Smooth muscle cell (in vitro differentiated cells): ENCODE measurements around the gene BLTP2. TPM values are rescaled to one million over a fixed set of nuclear protein-coding genes. Genes with fewer than 3 reads are reported as not detected.

Experiments used
- DNase-seq: peaks from one replicate; lab custom pipeline; 2025; ENCODE audit not compliant: unreplicated experiment; lab: John Stamatoyannopoulos, UW
- H2AFZ ChIP-seq: fragments of 200-600 bp; sonication (generic); 2 replicates; pipeline ENCODE4 v1.6.0; 2016; ENCODE audit warnings: antibody characterized with exemption, low read depth, mild to moderate bottlenecking
- H3F3A ChIP-seq: fragments of 200-600 bp; sonication (generic); 2 replicates; pipeline ENCODE4 v1.6.0; 2017; ENCODE audit warnings: antibody characterized with exemption, low read depth
- H3K27ac ChIP-seq: fragments of 200-600 bp; sonication (generic); 2 replicates; pipeline ENCODE4 v1.5.1; 2016; ENCODE audit warnings: low read depth, mild to moderate bottlenecking
- H3K27me3 ChIP-seq: fragments of 200-600 bp; sonication (generic); 2 replicates; pipeline ENCODE4 v1.6.1; 2016; ENCODE audit warnings: low read depth, mild to moderate bottlenecking
- H3K36me3 ChIP-seq: fragments of 200-600 bp; sonication (generic); 2 replicates; pipeline ENCODE4 v1.5.1; 2016; ENCODE audit warnings: low read depth
- H3K4me1 ChIP-seq: fragments of 200-600 bp; sonication (generic); 2 replicates; pipeline ENCODE4 v1.5.1; 2016; ENCODE audit warnings: low read depth
- H3K4me2 ChIP-seq: fragments of 200-600 bp; sonication (generic); 2 replicates; pipeline ENCODE4 v1.6.0; 2016; ENCODE audit warnings: mild to moderate bottlenecking
- H3K4me3 ChIP-seq: fragments of 200-600 bp; sonication (generic); 2 replicates; pipeline ENCODE4 v1.5.1; 2016; ENCODE audit warnings: mild to moderate bottlenecking
- H3K79me2 ChIP-seq: fragments of 200-600 bp; sonication (generic); 2 replicates; pipeline ENCODE4 v1.6.0; 2016; ENCODE audit warnings: low read depth, mild to moderate bottlenecking
- H3K9ac ChIP-seq: fragments of 200-600 bp; sonication (generic); 2 replicates; pipeline ENCODE4 v1.6.0; 2016; ENCODE audit warnings: low read depth
- H3K9me3 ChIP-seq: fragments of 200-600 bp; sonication (generic); replicated peaks from 2 replicates; pipeline ENCODE4 v1.5.1; 2016; ENCODE audit warnings: low read depth
- H4K20me1 ChIP-seq: fragments of 200-600 bp; sonication (generic); 2 replicates; pipeline ENCODE4 v1.6.0; 2016; ENCODE audit warnings: low read depth
- WGBS: methylation state at CpG from one replicate; pipeline ENCODE4 v1.1.7; 2016; ENCODE audit warnings: low lambda C conversion rate; 5-methylcytosine and 5-hydroxymethylcytosine counted together
- polyA plus RNA-seq: library from polyadenylated mRNA; unstranded; fragments of >200 nt; fragmentation: Nextera tagmentation; extraction: Ambion mirVana; gene quantifications from 2 replicates; pipeline ENCODE4 v1.2.1, GENCODE V29; 2016
- total RNA-seq: library from RNA; depleted of rRNA; stranded (reverse); fragments of >200 nt; gene quantifications from 2 replicates; pipeline ENCODE4 v1.2.3, GENCODE V29; 2014
- TF ChIP-seq, protein P1 (sequence below): fragments of 200-600 bp; sonication (generic); IDR thresholded peaks from 2 replicates; pipeline ENCODE4 v1.5.1; 2017; ENCODE audit warnings: borderline replicate concordance, mild to moderate bottlenecking, antibody characterized with exemption; ENCODE audit not compliant: insufficient read depth, poor library complexity, severe bottlenecking

Gene BLTP2
- total and polyA plus RNA-seq, 2 experiments from 2014 or later, result 37.1 to 63.5 TPM

DNA sequence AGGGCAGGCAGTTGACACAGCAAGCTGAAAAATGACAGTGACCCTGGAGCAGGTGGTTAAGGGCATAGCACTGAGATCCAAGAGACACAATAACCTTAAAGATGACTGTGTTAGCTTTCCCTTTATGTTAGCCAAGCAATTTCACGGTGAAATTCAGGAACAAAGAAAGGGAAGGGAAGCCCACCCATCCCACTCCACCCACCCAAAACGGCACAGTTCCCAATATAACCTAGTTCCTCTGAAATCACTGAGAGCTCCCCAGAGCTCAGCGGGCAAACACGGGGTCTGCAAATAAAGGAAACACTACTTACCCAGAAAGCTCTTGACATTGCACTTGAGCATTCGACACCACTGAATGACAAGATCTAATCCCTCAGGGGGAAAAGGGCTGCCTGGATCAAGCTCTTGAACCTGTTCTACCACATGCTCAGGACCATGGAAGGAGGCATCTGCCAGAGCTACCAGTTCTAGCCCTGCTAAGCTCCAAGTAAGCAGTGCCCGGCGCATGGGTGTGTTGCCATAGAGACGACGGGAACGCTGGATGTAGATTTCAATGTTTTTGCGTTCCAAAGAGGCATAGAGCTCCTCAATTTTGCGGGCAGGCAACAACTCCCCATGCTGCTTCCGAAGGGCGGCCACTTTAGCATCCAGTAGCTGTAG, 10.6 kb downstream of the BLTP2 start:
- H2AFZ ChIP-seq, result no peak overlapping the region
- 91% methylated on average over 14 of the region's 14 CpGs for WGBS
- TF ChIP-seq, protein P1, sequence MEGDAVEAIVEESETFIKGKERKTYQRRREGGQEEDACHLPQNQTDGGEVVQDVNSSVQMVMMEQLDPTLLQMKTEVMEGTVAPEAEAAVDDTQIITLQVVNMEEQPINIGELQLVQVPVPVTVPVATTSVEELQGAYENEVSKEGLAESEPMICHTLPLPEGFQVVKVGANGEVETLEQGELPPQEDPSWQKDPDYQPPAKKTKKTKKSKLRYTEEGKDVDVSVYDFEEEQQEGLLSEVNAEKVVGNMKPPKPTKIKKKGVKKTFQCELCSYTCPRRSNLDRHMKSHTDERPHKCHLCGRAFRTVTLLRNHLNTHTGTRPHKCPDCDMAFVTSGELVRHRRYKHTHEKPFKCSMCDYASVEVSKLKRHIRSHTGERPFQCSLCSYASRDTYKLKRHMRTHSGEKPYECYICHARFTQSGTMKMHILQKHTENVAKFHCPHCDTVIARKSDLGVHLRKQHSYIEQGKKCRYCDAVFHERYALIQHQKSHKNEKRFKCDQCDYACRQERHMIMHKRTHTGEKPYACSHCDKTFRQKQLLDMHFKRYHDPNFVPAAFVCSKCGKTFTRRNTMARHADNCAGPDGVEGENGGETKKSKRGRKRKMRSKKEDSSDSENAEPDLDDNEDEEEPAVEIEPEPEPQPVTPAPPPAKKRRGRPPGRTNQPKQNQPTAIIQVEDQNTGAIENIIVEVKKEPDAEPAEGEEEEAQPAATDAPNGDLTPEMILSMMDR, result no peak
- H3K4me3 ChIP-seq, result no peak overlapping the region
- no peak overlapping the region for H3K27ac ChIP-seq
- H4K20me1 ChIP-seq, result peaks cover 25% of the 10 kb centered on the region
- no peak for DNase-seq
- no peaks in the 10 kb centered on the region for H3K27me3 ChIP-seq
- no peaks in the 10 kb centered on the region for H3K79me2 ChIP-seq
- no peaks in the 10 kb centered on the region for H3K9me3 ChIP-seq
- peaks cover 33% of the 10 kb centered on the region for H3K36me3 ChIP-seq
- no peak overlapping the region for H3K4me2 ChIP-seq
- H3K4me1 ChIP-seq, result no peaks in the 10 kb centered on the region
- no peaks in the 10 kb centered on the region for H3F3A ChIP-seq
- no peak overlapping the region for H3K9ac ChIP-seq

DNA sequence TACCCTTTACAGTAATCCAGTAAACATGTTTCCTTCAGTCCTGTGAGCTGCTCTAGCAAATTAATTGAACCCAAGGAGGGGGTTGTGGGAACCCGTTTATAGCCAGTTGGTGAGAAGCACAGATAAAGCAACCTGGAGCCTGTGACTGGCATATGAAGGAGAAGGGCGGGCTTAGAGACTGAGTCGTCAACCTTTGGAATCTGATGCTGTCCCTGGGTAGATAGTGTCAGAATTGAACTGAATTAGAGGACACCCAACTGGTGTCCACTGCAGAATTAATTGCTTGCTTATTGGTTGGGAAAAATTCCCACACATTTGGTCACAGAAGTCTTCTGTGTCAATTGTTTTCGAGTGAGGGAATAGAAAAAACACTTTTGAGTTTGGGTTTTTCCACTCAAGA, 18.1 kb downstream of the BLTP2 start:
- 96% methylated on average over 4 of the region's 4 CpGs for WGBS
- Histone ChIP-seq H3K36me3 (peaks cover 11% of the 10 kb centered on the region), H3K79me2 (no peaks in the 10 kb centered on the region), H3K27ac (no peak overlapping the region), H3K27me3 (no peaks in the 10 kb centered on the region), H3K4me3 (no peak overlapping the region), H2AFZ (no peak overlapping the region), H3K9ac (no peak overlapping the region), H4K20me1 (no peaks in the 10 kb centered on the region), H3K4me1 (no peaks in the 10 kb centered on the region), H3K4me2 (no peak overlapping the region), H3K9me3 (no peaks in the 10 kb centered on the region), H3F3A (no peaks in the 10 kb centered on the region)
- no peak for DNase-seq
- TF ChIP-seq, protein P1, result no peak

DNA sequence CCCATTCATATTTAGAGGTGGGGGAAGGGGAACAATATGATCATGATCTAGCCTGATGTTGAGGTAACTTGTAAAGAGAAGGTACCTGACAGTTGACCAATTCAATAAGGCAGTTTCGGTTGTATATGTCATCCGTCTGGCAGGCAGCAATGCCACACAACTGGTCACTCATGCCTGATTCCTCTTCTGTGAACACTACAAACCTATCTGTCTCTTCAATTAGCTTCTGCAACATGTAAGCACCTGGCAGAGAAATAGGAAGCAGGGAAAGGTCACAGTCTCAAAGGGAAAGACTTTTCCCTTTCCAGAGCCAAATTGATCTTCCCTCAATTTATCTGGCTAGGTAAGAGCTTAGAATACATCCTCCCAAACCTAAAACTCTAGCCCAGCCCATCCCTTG, 20.8 kb downstream of the BLTP2 start:
- H3K27me3 ChIP-seq, result no peaks in the 10 kb centered on the region
- DNase-seq, result no peak
- no peak overlapping the region for H2AFZ ChIP-seq
- H3K9ac ChIP-seq, result no peak overlapping the region
- no peaks in the 10 kb centered on the region for H3F3A ChIP-seq
- no peaks in the 10 kb centered on the region for H3K4me1 ChIP-seq
- no peaks in the 10 kb centered on the region for H3K79me2 ChIP-seq
- H3K9me3 ChIP-seq, result no peaks in the 10 kb centered on the region
- 98% methylated on average over 2 of the region's 2 CpGs for WGBS
- peaks cover 26% of the 10 kb centered on the region for H3K36me3 ChIP-seq
- H4K20me1 ChIP-seq, result no peaks in the 10 kb centered on the region
- no peak overlapping the region for H3K27ac ChIP-seq
- TF ChIP-seq, protein P1, result no peak
- H3K4me3 ChIP-seq, result no peak overlapping the region
- no peak overlapping the region for H3K4me2 ChIP-seq

DNA sequence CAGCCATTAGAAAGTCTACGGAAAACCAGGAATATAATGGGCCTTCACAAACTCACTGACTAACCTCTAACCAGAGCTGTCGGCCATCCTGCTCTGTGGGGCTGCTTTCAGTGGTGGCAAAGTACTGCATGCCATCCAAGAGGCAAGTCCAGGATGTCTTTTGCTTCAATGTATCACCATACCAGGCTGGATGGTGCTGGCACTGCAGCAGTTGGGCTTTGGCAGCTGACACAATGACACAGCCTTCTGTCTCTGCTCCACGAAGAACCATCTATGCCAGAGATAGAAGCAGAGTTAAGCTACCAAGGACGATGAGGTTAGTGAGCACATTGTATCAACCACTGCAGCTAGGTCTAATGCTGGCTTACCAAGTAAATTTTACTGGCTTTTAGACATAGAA, 21.3 kb downstream of the BLTP2 start:
- WGBS, result 92% methylated on average over 4 of the region's 4 CpGs
- Histone ChIP-seq H4K20me1 (no peaks in the 10 kb centered on the region), H3F3A (no peaks in the 10 kb centered on the region), H3K4me1 (no peaks in the 10 kb centered on the region), H3K4me2 (no peak overlapping the region), H3K27me3 (no peaks in the 10 kb centered on the region), H3K27ac (no peak overlapping the region), H3K4me3 (no peak overlapping the region), H3K9ac (no peak overlapping the region), H3K9me3 (no peaks in the 10 kb centered on the region), H3K36me3 (peaks cover 28% of the 10 kb centered on the region), H3K79me2 (no peaks in the 10 kb centered on the region), H2AFZ (no peak overlapping the region)
- no peak for DNase-seq
- TF ChIP-seq, protein P1, result no peak
